Stimulated activated naive CD8-positive, alpha-beta T cell treated with anti-CD3 and anti-CD28 coated beads, Interleukin-15, amount 100 ng/mL, for 72 hours (primary cell): ENCODE data around the gene CLCNKB.
"Not testable (repeated sequence)": the region's sequence is repeated elsewhere in the genome, so short reads cannot be mapped to it uniquely, and the experiment has no call there.

Experiments used
- ATAC-seq: fragments of 150-1000 bp; cut with Tn5 transposase; 2 replicates; pipeline ENCODE4 v1.10.0; 2021; ENCODE audit warnings: mild to moderate bottlenecking, moderate library complexity
- DNase-seq, 2 donors: peaks; one replicate each; pipeline ENCODE4 v3.0.0; 2021 to 2022
- H3K27ac Mint-ChIP-seq, 2 donors: one replicate each; pipeline ENCODE4 v1.8.0; 2022; ENCODE audit warnings: mild to moderate bottlenecking in 2 of 2, mixed read lengths in 2 of 2, moderate library complexity in 2 of 2
- H3K27me3 Mint-ChIP-seq: one replicate; pipeline ENCODE4 v1.8.0; 2022; ENCODE audit warnings: mixed read lengths
- H3K4me1 Mint-ChIP-seq: one replicate; pipeline ENCODE4 v1.8.0; 2022; ENCODE audit warnings: mild to moderate bottlenecking, mixed read lengths
- H3K4me3 Mint-ChIP-seq, 2 donors: one replicate each; pipeline ENCODE4 v1.8.0; 2022; ENCODE audit warnings: mild to moderate bottlenecking in 2 of 2, mixed read lengths in 2 of 2, moderate library complexity in 1 of 2
- H3K9me3 Mint-ChIP-seq, 2 donors: one replicate each; pipeline ENCODE4 v1.8.0; 2022; ENCODE audit warnings: mixed read lengths in 2 of 2

Gene CLCNKB

DNA sequence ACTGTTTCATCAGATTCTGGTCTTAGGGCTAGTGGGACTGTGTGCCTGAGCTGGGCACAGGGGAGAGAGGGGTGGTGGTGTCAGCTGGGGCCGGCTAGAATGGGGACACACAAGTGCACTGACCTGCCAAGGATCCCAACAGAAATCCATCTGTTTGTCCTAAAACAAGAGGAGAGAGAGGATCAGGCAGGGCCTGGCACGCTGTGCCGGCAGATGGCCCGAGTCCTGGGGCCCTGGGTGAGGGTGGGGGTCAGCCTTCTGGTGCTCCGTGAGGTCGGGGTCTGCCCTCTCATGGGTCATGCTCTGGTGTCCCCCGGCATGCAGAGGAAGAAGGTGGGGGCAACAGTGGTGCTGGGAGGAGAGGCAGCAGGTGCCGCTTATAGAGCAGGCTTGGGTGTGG lies 3.7 kb upstream of the CLCNKB start:
- not testable (repeated sequence) for H3K27ac Mint-ChIP-seq, ATAC-seq, DNase-seq, H3K27me3 Mint-ChIP-seq, H3K4me3 Mint-ChIP-seq, H3K9me3 Mint-ChIP-seq, H3K4me1 Mint-ChIP-seq

- Mint-ChIP-seq H3K4me1 (no peaks in the 10 kb centered on the region), H3K27ac (peak overlapping the region in 1 of 2 donors; percentile 69), H3K27me3 (no peaks in the 10 kb centered on the region), H3K9me3 (no peaks in the 10 kb centered on the region), H3K4me3 (no peak overlapping the region)
- no peak for DNase-seq
- ATAC-seq: no peak
Measured at GRCh38 chr1:16041200-16041599, 2.4 kb upstream of the CLCNKB start.

DNA sequence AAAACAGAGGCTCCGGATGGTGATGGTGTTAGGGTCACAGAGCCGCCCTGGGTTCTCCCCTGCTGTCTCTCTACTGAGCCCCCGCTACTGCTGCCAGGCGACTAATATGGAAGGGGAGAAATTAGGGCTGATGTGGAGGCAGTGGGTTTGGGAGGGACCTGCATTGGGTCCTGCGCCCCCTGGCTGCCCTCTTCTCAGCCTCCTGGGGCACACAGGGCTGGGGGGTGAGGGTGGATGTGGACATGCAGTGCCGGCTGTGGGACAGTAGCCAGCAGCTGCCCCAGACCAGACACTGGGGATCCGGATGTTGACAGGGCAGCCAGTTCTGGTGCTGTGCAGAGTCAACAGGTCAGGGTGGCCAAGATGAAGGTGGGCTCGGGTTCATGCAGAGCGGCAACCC lies 1.5 kb upstream of the CLCNKB start:
- Mint-ChIP-seq H3K4me3 (no peak overlapping the region), H3K9me3 (no peaks in the 10 kb centered on the region), H3K4me1 (no peaks in the 10 kb centered on the region), H3K27ac (no peak overlapping the region), H3K27me3 (peaks cover 2% of the 10 kb centered on the region)
- DNase-seq (no peak), ATAC-seq (no peak)

DNA sequence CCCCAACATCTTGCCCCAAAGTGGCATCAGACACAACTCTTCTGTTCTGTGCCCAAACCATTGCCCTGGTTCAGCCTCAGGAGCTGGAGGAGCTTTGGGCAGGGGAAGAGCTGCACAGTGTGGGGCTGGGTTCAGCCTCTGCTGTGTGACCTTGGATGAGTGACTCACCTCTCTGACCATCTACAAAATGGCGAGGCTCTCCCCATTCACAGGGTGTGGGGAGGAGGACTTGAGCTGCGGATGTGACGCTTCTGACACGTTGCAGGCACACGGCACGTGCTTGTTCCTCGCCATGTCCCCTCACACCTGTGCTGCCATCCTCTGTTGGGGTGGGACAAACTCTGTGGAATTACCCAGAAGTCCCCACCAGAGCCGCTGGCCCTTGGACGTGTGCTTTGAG lies 928 bp upstream of the CLCNKB start:
- not testable (repeated sequence) for DNase-seq, H3K4me1 Mint-ChIP-seq, H3K27me3 Mint-ChIP-seq, H3K9me3 Mint-ChIP-seq, H3K27ac Mint-ChIP-seq, H3K4me3 Mint-ChIP-seq, ATAC-seq

DNA sequence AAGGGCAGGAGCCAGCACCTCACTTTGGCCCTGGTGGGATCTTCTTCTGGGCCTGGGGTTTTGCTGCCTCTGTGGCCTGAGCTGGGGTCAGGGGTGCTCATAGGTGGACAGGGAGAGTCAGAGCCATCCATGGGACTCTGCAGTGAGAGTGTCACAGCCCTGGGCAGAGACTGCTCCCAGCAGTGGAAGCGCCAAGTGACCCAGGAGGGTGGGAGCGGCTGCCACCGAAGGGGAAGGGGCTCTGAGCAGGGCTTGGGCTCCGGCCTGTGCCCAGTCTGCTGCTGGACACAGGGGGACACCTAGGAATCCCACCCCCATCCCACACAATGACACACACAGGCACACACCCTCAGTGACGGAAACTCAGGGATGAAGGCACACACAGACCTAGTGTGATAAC lies 368 bp downstream of the CLCNKB start:
- peak overlapping the region in 1 of 2 donors; percentile 48 for H3K27ac Mint-ChIP-seq
- H3K4me3 Mint-ChIP-seq: no peak overlapping the region
- ATAC-seq (no peak), DNase-seq (no peak)
- H3K9me3 Mint-ChIP-seq: no peaks in the 10 kb centered on the region
- H3K27me3 Mint-ChIP-seq: peaks cover 11% of the 10 kb centered on the region
- peaks cover 5% of the 10 kb centered on the region for H3K4me1 Mint-ChIP-seq

DNA sequence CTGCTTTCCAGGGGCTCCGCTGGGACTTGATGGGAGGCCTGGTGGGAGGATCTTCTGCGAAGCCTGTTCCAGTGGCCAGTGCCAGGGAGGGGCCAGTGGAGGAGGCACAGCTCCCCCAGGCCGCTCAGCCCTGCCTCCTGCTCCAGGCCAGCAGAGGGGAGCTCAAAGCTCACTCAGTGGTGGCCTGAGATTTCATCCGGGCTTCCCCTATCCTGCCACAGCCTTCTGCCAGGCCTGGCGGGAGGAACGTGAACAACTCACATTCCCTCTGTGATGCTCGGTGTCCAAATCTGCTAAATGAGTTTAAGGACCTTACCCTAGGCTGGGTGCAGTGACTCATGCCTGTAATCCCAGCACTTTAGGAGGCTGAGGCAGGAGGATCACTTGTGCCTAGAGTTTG lies 3.3 kb downstream of the CLCNKB start:
- Mint-ChIP-seq H3K4me1 (peaks cover 13% of the 10 kb centered on the region), H3K4me3 (no peak overlapping the region), H3K9me3 (no peaks in the 10 kb centered on the region), H3K27ac (no peak overlapping the region), H3K27me3 (peaks cover 34% of the 10 kb centered on the region)
- no peak for ATAC-seq
- no peak for DNase-seq

DNA sequence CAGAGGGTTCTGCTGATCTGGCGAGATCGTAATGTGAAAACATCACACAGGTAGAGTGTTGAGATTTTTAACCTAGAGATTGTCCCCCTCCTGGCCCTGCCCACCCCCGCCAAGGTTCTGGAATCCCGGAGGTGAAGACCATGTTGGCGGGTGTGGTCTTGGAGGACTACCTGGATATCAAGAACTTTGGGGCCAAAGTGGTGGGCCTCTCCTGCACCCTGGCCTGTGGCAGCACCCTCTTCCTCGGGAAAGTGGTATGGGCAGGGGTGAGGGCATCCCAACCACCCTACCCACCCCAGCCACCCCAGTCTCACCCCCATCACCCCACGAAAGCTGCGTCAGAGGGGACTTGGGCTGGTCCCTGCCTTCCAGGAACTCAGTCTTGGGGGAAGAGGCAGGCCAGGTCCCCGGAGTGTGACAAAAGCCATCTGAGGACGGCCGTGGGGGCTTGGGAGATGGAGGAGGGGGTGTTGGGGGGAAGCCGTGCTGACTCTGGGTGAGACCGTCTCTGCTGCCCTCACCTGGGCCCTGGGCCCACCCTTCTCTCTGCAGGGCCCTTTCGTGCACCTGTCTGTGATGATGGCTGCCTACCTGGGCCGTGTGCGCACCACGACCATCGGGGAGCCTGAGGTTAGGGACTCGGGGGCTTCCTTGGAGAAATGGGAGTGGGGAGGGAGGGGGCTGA lies 4.4 kb downstream of the CLCNKB start:
- ATAC-seq (no peak), DNase-seq (no peak)
- Mint-ChIP-seq H3K9me3 (no peaks in the 10 kb centered on the region), H3K27me3 (peaks cover 39% of the 10 kb centered on the region), H3K4me1 (peaks cover 13% of the 10 kb centered on the region), H3K27ac (no peak overlapping the region), H3K4me3 (peak overlapping the region in 1 of 2 donors; percentile 9)

DNA sequence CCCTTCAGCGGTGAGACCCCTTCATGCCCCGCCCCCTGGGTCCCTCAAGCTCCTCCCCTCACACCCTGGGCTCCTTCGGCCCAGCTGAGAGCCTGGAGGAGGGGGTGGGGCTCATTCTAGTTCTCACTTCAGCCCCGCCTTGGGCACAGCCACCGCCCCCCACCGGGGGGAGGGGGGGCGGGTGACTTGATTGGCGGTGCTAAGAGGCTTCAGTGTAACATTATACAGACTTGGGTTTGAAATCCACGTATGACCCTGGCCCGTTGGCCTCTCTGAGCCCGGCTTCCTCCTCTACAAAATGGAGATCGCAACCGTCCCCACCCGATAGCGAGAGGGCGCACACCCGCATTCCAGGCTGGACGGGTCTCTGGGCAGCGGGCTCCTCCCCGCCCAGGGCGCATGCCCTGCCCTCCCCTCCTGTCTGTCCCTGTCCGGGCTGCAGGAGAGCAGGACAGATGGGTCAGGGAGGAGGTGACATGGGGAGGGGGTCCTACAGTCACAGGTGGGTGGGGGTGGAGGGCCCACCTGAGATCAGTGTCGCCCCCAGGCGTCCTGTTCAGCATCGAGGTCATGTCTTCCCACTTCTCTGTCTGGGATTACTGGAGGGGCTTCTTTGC lies 5.1 kb downstream of the CLCNKB start:
- ATAC-seq (peak; percentile 43), DNase-seq (peak; percentile 36 to 40)
- Mint-ChIP-seq H3K9me3 (no peaks in the 10 kb centered on the region), H3K27ac (no peak overlapping the region), H3K4me3 (peak overlapping the region; percentile 25 to 64), H3K4me1 (peaks cover 13% of the 10 kb centered on the region), H3K27me3 (peaks cover 39% of the 10 kb centered on the region)

- Mint-ChIP-seq H3K27me3 (peaks cover 39% of the 10 kb centered on the region), H3K4me1 (peaks cover 13% of the 10 kb centered on the region), H3K4me3 (no peak overlapping the region), H3K27ac (peak overlapping the region in 1 of 2 donors; percentile 25), H3K9me3 (no peaks in the 10 kb centered on the region)
- DNase-seq (no peak), ATAC-seq (no peak)
Measured at GRCh38 chr1:16050328-16050727, 6.7 kb downstream of the CLCNKB start.

DNA sequence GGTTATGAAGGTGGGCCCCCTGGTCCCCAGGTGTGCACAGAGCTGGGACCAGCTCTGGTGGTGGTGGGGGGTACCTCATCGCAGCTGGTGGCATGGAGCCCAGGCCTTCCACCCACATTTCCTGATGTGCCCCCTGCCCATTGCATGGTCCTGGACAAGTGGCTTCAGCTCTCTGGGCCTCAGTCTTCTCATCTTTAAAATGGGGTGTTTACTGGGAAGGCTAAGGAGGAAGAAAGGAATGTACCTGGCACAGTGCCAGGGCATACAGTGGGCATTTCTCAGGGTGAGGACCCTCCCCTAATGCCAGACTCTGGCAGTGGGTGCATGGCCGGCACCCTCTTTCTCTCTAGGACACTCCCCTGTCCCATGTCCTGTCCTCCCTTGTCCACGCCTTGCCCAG lies 7.5 kb downstream of the CLCNKB start:
- Mint-ChIP-seq H3K9me3 (no peaks in the 10 kb centered on the region), H3K4me3 (no peak overlapping the region), H3K27me3 (peaks cover 39% of the 10 kb centered on the region), H3K27ac (no peak overlapping the region), H3K4me1 (peaks cover 17% of the 10 kb centered on the region)
- no peak for ATAC-seq
- no peak for DNase-seq

- ATAC-seq, DNase-seq, H3K4me3 Mint-ChIP-seq, H3K27ac Mint-ChIP-seq, H3K9me3 Mint-ChIP-seq: not testable (repeated sequence)
- peaks cover 21% of the 10 kb centered on the region for H3K4me1 Mint-ChIP-seq
- H3K27me3 Mint-ChIP-seq: peaks cover 38% of the 10 kb centered on the region
Measured at GRCh38 chr1:16051949-16052348, 8.4 kb downstream of the CLCNKB start.

- Mint-ChIP-seq H3K4me3 (no peak overlapping the region), H3K9me3 (no peaks in the 10 kb centered on the region), H3K27ac (no peak overlapping the region), H3K4me1 (peaks cover 16% of the 10 kb centered on the region), H3K27me3 (peaks cover 36% of the 10 kb centered on the region)
- no peak for ATAC-seq
- no peak for DNase-seq
Measured at GRCh38 chr1:16053781-16054502, 10.4 kb downstream of the CLCNKB start.

DNA sequence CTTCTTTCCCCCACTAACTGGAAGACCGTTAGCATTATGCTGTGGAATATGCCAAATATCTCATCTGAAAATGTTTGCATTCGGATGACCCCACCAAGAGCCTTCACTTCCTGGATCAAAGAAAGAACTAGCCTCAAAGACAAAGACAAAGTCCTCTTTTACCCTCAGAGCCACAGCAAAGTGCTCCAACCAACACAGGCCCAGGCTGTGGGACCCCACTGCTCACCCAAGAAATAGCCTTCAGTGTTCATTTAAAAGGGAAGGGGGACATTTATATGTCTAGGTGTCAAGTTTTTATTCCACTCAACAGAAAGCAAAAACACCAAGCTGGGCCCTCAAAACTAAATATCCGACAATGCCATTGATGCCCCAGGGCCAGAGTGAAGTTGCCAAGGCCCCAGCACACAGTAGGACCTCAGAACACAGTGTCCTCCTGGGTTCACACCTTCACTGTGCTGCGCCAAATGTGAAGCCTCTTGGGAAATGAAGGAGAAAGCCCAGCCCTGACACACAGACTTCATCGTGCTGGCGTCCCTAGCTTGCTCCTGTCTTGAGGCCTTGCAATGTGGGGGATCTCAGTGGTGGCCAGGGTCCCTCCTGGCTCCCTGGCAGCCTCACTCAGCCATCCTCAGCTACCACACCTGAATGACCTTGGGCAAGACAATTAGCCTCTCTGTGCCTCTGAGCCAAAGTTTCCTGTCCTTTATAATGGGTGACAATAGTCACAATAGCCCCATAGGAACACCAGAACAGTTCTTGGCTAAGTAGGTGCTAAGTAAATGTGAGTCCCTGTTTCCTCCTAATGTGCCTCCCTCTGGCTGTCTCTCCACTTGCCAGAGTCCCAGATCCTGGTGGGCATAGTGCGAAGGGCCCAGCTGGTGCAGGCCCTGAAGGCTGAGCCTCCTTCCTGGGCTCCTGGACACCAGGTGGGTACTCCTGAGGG lies 11.3 kb downstream of the CLCNKB start:
- ATAC-seq (no peak), DNase-seq (no peak)

GRCh38 chr1:16055613-16056520 lies 12.3 kb downstream of the CLCNKB start:
- H3K4me3 Mint-ChIP-seq: no peak overlapping the region
- no peak overlapping the region for H3K27ac Mint-ChIP-seq
- H3K27me3 Mint-ChIP-seq: peaks cover 20% of the 10 kb centered on the region
- peaks cover 8% of the 10 kb centered on the region for H3K4me1 Mint-ChIP-seq
- DNase-seq (peak; percentile 85 to 87), ATAC-seq (peak; percentile 92)
- no peaks in the 10 kb centered on the region for H3K9me3 Mint-ChIP-seq

More for the DNA sequence above, 11.3 kb downstream of the CLCNKB start:
- Mint-ChIP-seq H3K4me1 (peaks cover 8% of the 10 kb centered on the region), H3K9me3 (no peaks in the 10 kb centered on the region), H3K4me3 (no peak overlapping the region), H3K27me3 (peaks cover 28% of the 10 kb centered on the region), H3K27ac (no peak overlapping the region)
